Liver (tissue), 9 donors: ENCODE measurements around the gene RINL. TPM values are rescaled to one million over a fixed set of nuclear protein-coding genes. Genes with fewer than 3 reads are reported as not detected.

Experiments
- DNase-seq: peaks from one replicate; pipeline ENCODE4 v3.0.0-alpha.2; 2017; ENCODE audit warnings: low spot score
- H3K27ac ChIP-seq, 2 donors: one replicate each; pipeline ENCODE4 v1.7.0; 2013; ENCODE audit warnings: inconsistent platforms in 2 of 2, low read length in 2 of 2, control low read depth in 1 of 2, low read depth in 1 of 2, mild to moderate bottlenecking in 1 of 2
- H3K27me3 ChIP-seq, 4 donors: one replicate each; pipeline versions ENCODE4 v1.6.1 to v1.7.0; 2013; ENCODE audit warnings: low read length in 3 of 4, inconsistent platforms in 1 of 4, mild to moderate bottlenecking in 1 of 4, moderate library complexity in 1 of 4; ENCODE audit not compliant: control insufficient read depth in 4 of 4, insufficient read depth in 4 of 4
- H3K36me3 ChIP-seq, 4 donors: one replicate each; pipeline versions ENCODE4 v1.6.1 to v1.7.0; 2013; ENCODE audit warnings: low read length in 3 of 4, mild to moderate bottlenecking in 3 of 4, low read depth in 1 of 4, moderate library complexity in 1 of 4; ENCODE audit not compliant: control insufficient read depth in 4 of 4, insufficient read depth in 3 of 4
- H3K4me1 ChIP-seq, 4 donors: one replicate each; pipeline versions ENCODE4 v1.6.1 to v1.7.0; 2013; ENCODE audit warnings: low read length in 3 of 4, mild to moderate bottlenecking in 3 of 4, moderate library complexity in 1 of 4; ENCODE audit not compliant: control insufficient read depth in 4 of 4, insufficient read depth in 4 of 4
- H3K4me3 ChIP-seq, 3 donors: one replicate each; pipeline versions ENCODE4 v1.6.1 to v1.7.0; 2013; ENCODE audit warnings: low read length in 3 of 3, control low read depth in 1 of 3, low read depth in 1 of 3, mild to moderate bottlenecking in 1 of 3
- H3K9ac ChIP-seq, 2 donors: one replicate each; pipeline ENCODE4 v1.7.0; 2013; ENCODE audit warnings: low read length in 2 of 2, mild to moderate bottlenecking in 2 of 2, moderate library complexity in 2 of 2, control low read depth in 1 of 2, low read depth in 1 of 2
- H3K9me3 ChIP-seq, 4 donors: one replicate each; pipeline versions ENCODE4 v1.6.1 to v1.7.0; 2013; ENCODE audit warnings: low read length in 3 of 4; ENCODE audit not compliant: control insufficient read depth in 4 of 4
- ATF3 ChIP-seq: IDR thresholded peaks from 2 replicates; pipeline ENCODE4 v1.6.1; 2016; ENCODE audit warnings: antibody characterized with exemption
- CTCF ChIP-seq: fragments of 150-350 bp; IDR thresholded peaks from 2 replicates; pipeline ENCODE4 v1.5.1; 2017; ENCODE audit warnings: improper control_type of control experiment, low read depth, low read length; ENCODE audit not compliant: missing input control
- EGR1 ChIP-seq, 2 donors: IDR thresholded peaks; 2 replicates each; pipeline ENCODE4 v1.6.1; 2016 to 2018; ENCODE audit warnings: antibody characterized with exemption in 2 of 2, low read depth in 2 of 2
- FOXA1 ChIP-seq: IDR thresholded peaks from 2 replicates; pipeline ENCODE4 v1.6.1; 2016; ENCODE audit warnings: antibody characterized with exemption
- FOXA2 ChIP-seq: IDR thresholded peaks from 2 replicates; pipeline ENCODE4 v1.6.1; 2016; ENCODE audit warnings: antibody characterized with exemption
- GABPA ChIP-seq, 2 donors: IDR thresholded peaks in 1 of 2; conservative IDR thresholded peaks in 1 of 2; 2 replicates each; pipeline ENCODE4 v1.6.1; 2016; ENCODE audit warnings: antibody characterized with exemption in 2 of 2, mild to moderate bottlenecking in 1 of 2, moderate library complexity in 1 of 2
- HNF4A ChIP-seq, 2 donors: conservative IDR thresholded peaks; 2 replicates each; pipeline ENCODE4 v1.6.1; 2016; ENCODE audit warnings: antibody characterized with exemption in 2 of 2, mild to moderate bottlenecking in 2 of 2
- JUND ChIP-seq, 2 donors: IDR thresholded peaks; 2 replicates each; pipeline ENCODE4 v1.6.1; 2016; ENCODE audit warnings: antibody characterized with exemption in 2 of 2
- MAX ChIP-seq: IDR thresholded peaks from 2 replicates; pipeline ENCODE4 v1.6.1; 2016; ENCODE audit warnings: antibody characterized with exemption
- NR2F2 ChIP-seq: IDR thresholded peaks from 2 replicates; pipeline ENCODE4 v1.6.1; 2016; ENCODE audit warnings: antibody characterized with exemption
- RAD21 ChIP-seq, 2 donors: IDR thresholded peaks; 2 replicates each; pipeline ENCODE4 v1.6.1; 2016; ENCODE audit warnings: antibody characterized with exemption in 2 of 2, mild to moderate bottlenecking in 2 of 2
- REST ChIP-seq: IDR thresholded peaks from 2 replicates; pipeline ENCODE4 v1.6.1; 2016; ENCODE audit warnings: antibody characterized with exemption, mild to moderate bottlenecking
- RXRA ChIP-seq, 2 donors: IDR thresholded peaks; 2 replicates each; pipeline ENCODE4 v1.6.1; 2017 to 2018; ENCODE audit warnings: antibody characterized with exemption in 2 of 2, mild to moderate bottlenecking in 1 of 2
- SP1 ChIP-seq: IDR thresholded peaks from 2 replicates; pipeline ENCODE4 v1.6.1; 2018; ENCODE audit warnings: antibody characterized with exemption, mild to moderate bottlenecking
- TAF1 ChIP-seq: conservative IDR thresholded peaks from 2 replicates; pipeline ENCODE4 v1.6.1; 2016; ENCODE audit warnings: antibody characterized with exemption, mild to moderate bottlenecking
- YY1 ChIP-seq: IDR thresholded peaks from 2 replicates; pipeline ENCODE4 v1.6.1; 2016; ENCODE audit warnings: antibody characterized with exemption, mild to moderate bottlenecking
- ZBTB33 ChIP-seq: IDR thresholded peaks from 2 replicates; pipeline ENCODE4 v1.6.1; 2016; ENCODE audit warnings: antibody characterized with exemption
- WGBS: extraction: QIAGEN DNeasy Blood & Tissue Kit; methylation state at CpG from one replicate; pipeline ENCODE4 v1.1.7; 2013; 5-methylcytosine and 5-hydroxymethylcytosine counted together
- polyA plus RNA-seq, 2 donors: library from polyadenylated mRNA; stranded (reverse) in 1 of 2; unstranded in 1 of 2; fragments of 200-250 nt in 1 of 2; fragments of >200 nt in 1 of 2; fragmentation: Nextera tagmentation in 1 of 2; extraction: Ambion mirVana in 1 of 2; gene quantifications; one replicate each; pipeline versions ENCODE4 v1.2.1 to v1.2.3, GENCODE V29; 2013 to 2015
- total RNA-seq, 2 donors: library from RNA; depleted of rRNA; stranded (reverse); fragments of >200 nt; gene quantifications; one replicate each; pipeline ENCODE4 v1.2.3, GENCODE V29; 2014
- donor health status: healthy.
- donor health status: healthy.
- donor health status: healthy.
- donor health status: healthy.
- donor health status: healthy.

The RINL gene
- total RNA-seq = 1 to 10 TPM; 4.9 to 5.5 TPM
- polyA plus RNA-seq = 1 to 10 TPM; 5.5 to 8.7 TPM

GRCh38 chr19:38877781-38878574 is at the start of gene RINL:
TSS of gene RINL (minus strand) at chr19:38878275. CDS start at chr19:38876742, 1,533 bp downstream.
- TF ChIP-seq FOXA1 (no peak), TAF1 (no peak), HNF4A (conservative IDR thresholded peaks at IDR 0.05) (no peak), ATF3 (no peak), CTCF (no peak), YY1 (no peak), MAX (no peak), RXRA (IDR thresholded peaks at IDR 0.05) (no peak), ZBTB33 (no peak), NR2F2 (no peak), FOXA2 (no peak), JUND (IDR thresholded peaks at IDR 0.05) (no peak), GABPA (IDR thresholded peaks at IDR 0.05 in 1 of 2, conservative IDR thresholded peaks at IDR 0.05 in 1 of 2) (no peak), RAD21 (IDR thresholded peaks at IDR 0.05) (no peak), SP1 (no peak), EGR1 (IDR thresholded peaks at IDR 0.05; ENCODE audit: low read depth in 2 of 2) (no peak), REST (no peak)
- peaks cover 3 to 16% (median 5%) of the 10 kb centered on the region in 4 donors for H3K36me3 ChIP-seq
- H3K27ac ChIP-seq = peak within 1 kb of the TSS; percentile 21 to 57
- H3K4me1 ChIP-seq = peaks cover 0 to 3% (median 0%) of the 10 kb centered on the region in 4 donors
- 65% methylated on average over 11 of the region's 11 CpGs for WGBS
- no peaks in the 10 kb centered on the region for H3K9me3 ChIP-seq
- H3K4me3 ChIP-seq = no peak within 1 kb of the TSS
- H3K9ac ChIP-seq = peak within 1 kb of the TSS in 1 of 2 donors; percentile 55
- H3K27me3 ChIP-seq = no peaks in the 10 kb centered on the region
- DNase-seq = no peak
